ENCODE results near the gene SVOP. TPM values are rescaled to one million over a fixed set of nuclear protein-coding genes. Genes with fewer than 3 reads are reported as not detected.

The SVOP gene
- total RNA-seq, 4 donors from 2014 or later, result 0.07 to 0.13 (median 0.08) TPM; not detected in 1

- no peaks in the 10 kb centered on the region for H3K9me3 ChIP-seq
- H3K36me3 ChIP-seq, result no peaks in the 10 kb centered on the region
- no peak for ATAC-seq
Measured at GRCh38 chr12:108935159-108935763, 85.6 kb downstream of the SVOP start.

GRCh38 chr12:108933949-108934348 lies 86.9 kb downstream of the SVOP start:
- WGBS, 2 donors (ENCODE audit: low coverage in 1 of 2), result 67 to 93% methylated on average over 1 to 3 of the region's 6 CpGs
- no peak for ATAC-seq
- H3K27me3 ChIP-seq, result peaks cover 8% of the 10 kb centered on the region
- H3K4me1 ChIP-seq, result no peaks in the 10 kb centered on the region
- no peak overlapping the region for H3K27ac ChIP-seq
- H3K9me3 ChIP-seq, result no peaks in the 10 kb centered on the region
- no peak for TF ChIP-seq POLR2A (IDR thresholded peaks at IDR 0.05)
- no peaks in the 10 kb centered on the region for H3K36me3 ChIP-seq
- no peak overlapping the region for H3K4me3 ChIP-seq

More at GRCh38 chr12:108935159-108935763, 85.6 kb downstream of the SVOP start:
- Histone ChIP-seq H3K4me3 (no peak overlapping the region), H3K27ac (no peak overlapping the region), H3K4me1 (no peaks in the 10 kb centered on the region), H3K27me3 (peaks cover 8% of the 10 kb centered on the region)
- WGBS, 2 donors (ENCODE audit: low coverage in 1 of 2), result 75 to 88% methylated on average over 4 to 7 of the region's 7 CpGs
- TF ChIP-seq POLR2A (IDR thresholded peaks at IDR 0.05), result no peak
- no peak for TF ChIP-seq EP300 (IDR thresholded peaks at IDR 0.05)
- TF ChIP-seq POLR2AphosphoS5 (IDR thresholded peaks at IDR 0.05), result no peak
- no peak for TF ChIP-seq CTCF (IDR thresholded peaks at IDR 0.05)

GRCh38 chr12:108930756-108931155 lies 90.1 kb downstream of the SVOP start:
- no peaks in the 10 kb centered on the region for H3K36me3 ChIP-seq
- 96 to 100% methylated on average over 2 to 3 of the region's 3 CpGs for WGBS, 2 donors (ENCODE audit: low coverage in 1 of 2)
- H3K4me3 ChIP-seq, result no peak overlapping the region
- H3K9me3 ChIP-seq, result no peaks in the 10 kb centered on the region
- no peaks in the 10 kb centered on the region for H3K4me1 ChIP-seq
- TF ChIP-seq POLR2AphosphoS5 (IDR thresholded peaks at IDR 0.05) (no peak), EP300 (IDR thresholded peaks at IDR 0.05) (no peak), POLR2A (IDR thresholded peaks at IDR 0.05) (no peak), CTCF (IDR thresholded peaks at IDR 0.05) (no peak)
- no peaks in the 10 kb centered on the region for H3K27me3 ChIP-seq
- no peak overlapping the region for H3K27ac ChIP-seq
- no peak for ATAC-seq

GRCh38 chr12:108930155-108930554 lies 90.7 kb downstream of the SVOP start:
- Histone ChIP-seq H3K4me1 (no peaks in the 10 kb centered on the region), H3K9me3 (no peaks in the 10 kb centered on the region), H3K4me3 (no peak overlapping the region), H3K27me3 (no peaks in the 10 kb centered on the region), H3K27ac (no peak overlapping the region), H3K36me3 (no peaks in the 10 kb centered on the region)
- no peak for TF ChIP-seq POLR2A (IDR thresholded peaks at IDR 0.05)
- TF ChIP-seq POLR2AphosphoS5 (IDR thresholded peaks at IDR 0.05), result no peak
- TF ChIP-seq EP300 (IDR thresholded peaks at IDR 0.05), result no peak
- TF ChIP-seq CTCF (IDR thresholded peaks at IDR 0.05), result no peak
- no peak for ATAC-seq
- WGBS, 2 donors (ENCODE audit: low coverage in 1 of 2), result 55 to 69% methylated on average over 4 to 5 of the region's 5 CpGs

GRCh38 chr12:108928695-108929094 lies 92.2 kb downstream of the SVOP start:
- H3K9me3 ChIP-seq, result no peaks in the 10 kb centered on the region
- TF ChIP-seq CTCF (IDR thresholded peaks at IDR 0.05) (no peak), POLR2AphosphoS5 (IDR thresholded peaks at IDR 0.05) (no peak), POLR2A (IDR thresholded peaks at IDR 0.05) (no peak)
- no peaks in the 10 kb centered on the region for H3K27me3 ChIP-seq
- 58 to 87% methylated on average over 4 to 6 of the region's 8 CpGs for WGBS, 2 donors (ENCODE audit: low coverage in 1 of 2)
- H3K4me1 ChIP-seq, result no peaks in the 10 kb centered on the region
- H3K27ac ChIP-seq, result no peak overlapping the region
- no peaks in the 10 kb centered on the region for H3K36me3 ChIP-seq
- no peak overlapping the region for H3K4me3 ChIP-seq
- no peak for ATAC-seq
